Activated CD8-positive, alpha-beta memory T cell treated with anti-CD3 and anti-CD28 coated beads for 48 hours (primary cell): ENCODE results near the gene CHN1.

Experiments used
- DNase-seq, 3 experiments: peaks; one replicate each; pipeline ENCODE4 v3.0.0-alpha.2; 2020; ENCODE audit warnings: low read depth in 2 of 3, low spot score in 2 of 3

CHN1 gene

DNA sequence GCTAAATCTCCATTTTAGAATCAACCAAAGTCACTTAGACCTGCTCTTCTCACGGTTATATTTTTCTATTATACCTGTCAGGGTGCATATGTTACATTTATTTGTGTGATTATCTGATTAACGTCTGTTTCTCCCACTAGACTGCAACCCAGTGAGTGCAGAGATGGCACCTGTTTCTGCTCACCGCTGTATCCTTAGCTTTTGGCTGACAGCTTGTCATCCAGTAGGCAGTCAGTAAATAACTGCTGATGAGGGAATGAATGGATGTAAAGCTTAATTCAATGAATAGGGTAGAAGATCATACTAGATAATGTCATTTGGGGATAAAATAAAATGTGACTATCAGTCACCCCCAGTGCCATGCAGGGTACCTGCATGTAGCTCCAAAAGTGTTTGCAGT lies 234.0 kb downstream of the CHN1 start:
- no peak for DNase-seq

DNA sequence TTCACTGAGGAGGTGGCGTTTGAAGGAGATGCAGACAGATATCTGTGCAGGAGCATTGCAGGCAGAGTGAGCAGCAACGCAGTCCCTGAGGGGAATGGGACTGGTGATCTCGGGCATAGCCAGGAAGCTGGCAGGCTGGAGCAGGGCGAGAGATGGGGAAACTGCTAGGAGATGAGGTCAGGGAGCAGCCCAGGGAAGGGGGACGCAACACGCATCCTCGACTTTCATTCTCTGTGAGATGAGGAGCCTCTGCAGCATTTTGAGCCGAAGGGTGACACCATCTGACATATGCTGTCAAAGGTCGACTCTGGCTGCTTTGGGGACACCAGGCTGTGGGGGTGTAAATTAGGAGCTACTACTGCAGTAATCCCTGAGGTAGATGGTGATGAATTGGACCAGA lies 236.6 kb downstream of the CHN1 start:
- no peak for DNase-seq

DNA sequence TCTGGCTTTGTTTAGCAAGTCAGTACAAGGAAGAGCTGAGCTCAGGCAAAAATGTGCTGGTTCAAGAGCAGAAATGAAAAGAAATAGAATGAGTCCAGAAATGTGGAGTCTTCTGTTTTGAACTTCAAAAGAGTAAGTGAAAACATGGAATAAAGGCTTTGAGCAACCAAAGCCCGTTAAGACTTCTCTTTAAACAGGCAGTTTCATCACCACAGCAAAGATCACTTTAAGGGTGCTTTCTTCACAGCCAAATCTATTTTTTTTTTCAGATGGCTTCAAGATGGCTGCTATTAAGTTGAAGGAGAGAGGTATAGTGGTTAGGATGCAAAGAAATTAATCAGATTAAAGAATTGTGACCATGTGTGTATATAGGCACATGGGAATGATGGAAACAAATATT lies 238.9 kb downstream of the CHN1 start:
- no peak for DNase-seq

DNA sequence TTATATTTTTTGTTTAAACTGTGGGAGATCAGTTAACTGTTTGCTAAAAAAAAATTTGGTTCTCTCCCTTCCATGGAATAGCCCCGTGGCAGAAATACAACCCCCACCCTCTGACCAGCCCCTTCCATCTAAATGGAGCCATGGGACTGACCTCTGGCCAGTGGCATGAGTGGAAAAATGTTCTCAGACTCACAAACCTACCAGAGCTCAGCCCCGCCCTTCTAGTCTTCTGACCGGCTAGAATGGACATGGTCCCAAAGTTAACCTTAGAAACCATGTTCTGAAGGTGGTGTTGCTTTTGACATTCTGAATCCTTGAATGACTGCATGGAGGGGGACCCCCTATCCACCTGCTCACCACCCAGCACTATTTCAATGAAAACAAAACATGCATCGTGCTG lies 239.6 kb downstream of the CHN1 start:
- DNase-seq: no peak

DNA sequence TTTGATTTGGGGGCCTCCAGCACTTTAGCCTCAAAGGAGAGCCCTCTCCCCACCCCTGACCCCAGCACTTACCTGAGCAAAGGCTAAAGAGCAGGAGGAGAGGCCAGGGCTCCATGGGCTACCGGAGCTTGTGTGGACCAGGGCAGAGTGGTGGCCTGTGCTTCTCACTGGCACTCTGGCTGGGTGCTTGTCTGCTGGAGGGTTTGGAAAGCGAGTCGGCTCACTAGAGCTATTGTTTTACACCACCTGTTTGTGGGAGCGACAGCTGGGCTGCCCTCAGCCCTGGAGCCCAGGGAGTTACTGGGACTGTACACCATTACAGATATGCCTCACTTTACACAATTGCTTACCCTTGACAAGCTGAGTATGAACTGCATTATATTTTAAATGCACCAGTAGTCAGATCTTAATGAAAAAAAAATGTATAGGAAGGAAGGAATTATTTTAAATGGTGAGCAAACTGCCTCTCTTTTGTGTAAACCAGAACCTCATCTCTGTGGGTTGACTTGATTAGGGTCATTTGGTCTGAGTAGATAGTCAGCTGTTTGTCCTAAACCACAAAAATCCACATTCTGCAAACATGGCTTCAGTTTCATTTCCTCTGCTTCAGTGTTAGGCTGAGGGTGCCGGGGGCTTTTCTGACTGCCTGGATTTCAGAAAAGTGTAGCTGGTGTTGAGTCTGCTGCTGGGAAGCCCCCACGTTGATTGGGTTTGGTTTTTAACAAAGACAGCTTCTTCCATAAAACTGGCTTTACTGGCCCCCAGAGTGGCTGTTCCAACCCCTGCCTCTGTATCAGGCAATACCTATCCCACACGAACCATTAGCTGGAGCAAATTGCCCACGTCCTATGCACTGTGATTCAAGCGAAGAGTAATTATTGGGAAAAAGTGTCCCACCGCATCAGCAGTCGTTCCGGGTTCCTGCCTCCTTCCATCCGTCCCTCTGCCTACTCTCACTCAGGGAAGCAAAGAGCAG lies 240.6 kb downstream of the CHN1 start, which contains the start of gene CHRNA1:
TSS of gene CHRNA1 (minus strand) at position 193 of the 976 bp plus-strand sequence. CDS start at position 115, 78 bp downstream.
- DNase-seq: no peak

DNA sequence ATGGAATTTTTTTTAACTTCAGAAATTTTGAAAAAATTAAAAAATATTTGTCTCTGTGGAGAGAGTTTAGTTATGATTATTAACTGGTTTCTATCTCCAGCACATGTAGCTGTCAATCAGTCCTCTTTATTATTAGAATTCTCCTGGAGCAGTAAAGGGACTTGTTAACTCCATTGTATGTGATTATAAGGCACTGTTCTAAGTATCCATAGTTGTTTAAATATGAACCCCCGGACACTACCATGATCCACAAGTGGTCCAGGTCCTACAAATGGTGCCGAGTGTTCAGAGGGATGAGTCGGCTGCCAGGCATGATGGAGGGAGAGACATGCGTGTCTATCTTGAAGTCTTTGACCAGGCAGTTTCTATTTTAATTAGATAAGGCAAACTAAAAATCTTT lies 241.4 kb downstream of the CHN1 start:
- DNase-seq: no peak

DNA sequence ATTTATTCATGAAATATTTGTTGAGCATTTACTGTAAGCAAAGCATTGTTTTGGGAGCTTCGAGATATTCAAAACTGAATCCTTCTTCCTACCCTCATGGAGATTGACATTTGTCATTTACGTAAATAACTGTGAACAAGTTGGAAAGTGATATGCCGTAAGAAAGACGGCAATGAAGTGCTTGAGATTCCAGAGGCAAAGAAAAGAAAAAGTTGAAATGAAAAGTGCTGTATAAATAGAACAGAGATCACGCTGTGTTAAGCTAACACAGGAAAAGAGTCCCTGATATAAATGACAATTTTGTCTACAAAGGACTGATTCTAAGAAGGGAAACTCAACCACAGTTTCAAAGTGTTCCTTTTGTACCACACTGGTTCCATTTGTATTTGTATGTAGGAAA lies 242.7 kb downstream of the CHN1 start:
- no peak for DNase-seq

DNA sequence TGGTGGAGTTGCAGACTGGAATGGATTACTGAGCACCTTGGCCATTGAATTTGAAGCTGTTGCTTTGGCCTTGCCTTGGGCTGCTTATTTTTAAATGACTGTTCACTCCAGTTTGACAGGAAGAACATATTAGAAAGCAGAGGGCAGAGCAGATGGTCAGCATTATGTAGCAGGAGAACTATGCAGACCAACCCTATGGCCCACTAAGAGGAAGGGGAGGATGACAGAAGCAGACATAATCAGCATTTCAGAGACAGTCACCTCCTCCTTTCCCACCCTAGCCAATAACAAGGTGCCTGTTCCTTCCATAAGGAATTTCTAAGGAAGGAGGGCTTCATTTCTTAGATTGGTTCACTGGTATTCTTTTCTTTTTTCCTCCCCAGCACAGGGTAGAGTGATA lies 243.3 kb downstream of the CHN1 start:
- no peak for DNase-seq

DNA sequence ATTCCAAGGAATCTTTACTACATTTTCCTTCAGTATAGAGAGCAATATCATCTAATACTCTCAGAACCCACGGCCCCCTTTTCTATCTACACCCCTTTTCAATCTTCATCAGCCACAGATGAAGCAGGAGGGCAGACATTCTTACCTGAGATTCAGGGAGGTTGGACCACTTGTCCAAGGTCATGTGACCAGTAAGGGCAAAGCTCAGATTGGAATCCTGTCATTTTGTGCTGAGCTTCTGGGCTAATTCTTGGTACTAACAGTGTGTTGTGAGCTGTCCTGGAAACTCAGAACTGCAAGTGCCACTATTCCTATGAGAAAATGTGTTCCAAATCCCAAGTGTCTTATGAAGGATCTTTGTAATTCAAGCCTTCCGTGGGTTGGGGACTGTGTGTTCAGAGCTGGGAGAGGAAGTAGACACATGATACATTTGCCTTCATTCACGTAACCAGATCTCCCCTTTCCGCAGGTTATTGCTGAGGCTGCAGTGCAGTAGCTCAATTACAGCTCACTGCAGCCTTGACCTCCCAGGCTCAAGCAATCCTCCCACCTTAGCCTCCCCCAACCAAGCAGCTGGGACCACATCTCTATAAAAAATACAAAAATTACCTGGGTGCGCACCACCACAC lies 244.2 kb downstream of the CHN1 start:
- DNase-seq: no peak

DNA sequence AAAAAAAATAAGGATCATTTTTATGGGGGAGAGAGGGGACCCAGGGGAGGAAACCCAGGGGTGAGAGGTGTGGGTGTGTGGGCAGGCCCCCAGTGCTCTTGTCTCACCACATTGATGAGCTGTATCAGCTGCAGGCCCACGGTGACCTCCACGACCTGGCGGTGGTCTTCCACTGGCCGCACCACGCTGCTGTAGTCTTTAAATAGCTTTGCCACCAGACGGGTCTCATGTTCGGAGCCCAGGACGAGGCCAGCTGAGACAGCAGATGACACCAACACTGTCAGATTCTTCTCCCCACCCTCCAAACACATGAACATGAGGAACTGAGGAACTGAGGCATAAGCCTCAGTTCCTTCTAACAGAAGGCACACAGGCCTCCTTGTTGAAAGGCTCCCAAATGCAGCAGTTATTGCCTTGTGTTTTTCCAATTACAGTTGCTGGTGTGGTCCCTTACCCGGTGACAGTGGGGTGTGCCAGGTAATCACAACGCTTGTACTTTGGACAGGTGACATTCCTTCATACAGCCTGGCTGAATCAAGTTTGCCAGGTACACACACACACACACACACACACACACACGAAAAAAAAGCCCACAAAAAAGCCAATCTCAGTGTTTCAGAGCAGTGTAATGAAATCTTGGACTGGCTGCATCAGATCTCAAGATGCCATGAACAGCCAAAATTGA lies 245.7 kb downstream of the CHN1 start:
- no peak for DNase-seq

DNA sequence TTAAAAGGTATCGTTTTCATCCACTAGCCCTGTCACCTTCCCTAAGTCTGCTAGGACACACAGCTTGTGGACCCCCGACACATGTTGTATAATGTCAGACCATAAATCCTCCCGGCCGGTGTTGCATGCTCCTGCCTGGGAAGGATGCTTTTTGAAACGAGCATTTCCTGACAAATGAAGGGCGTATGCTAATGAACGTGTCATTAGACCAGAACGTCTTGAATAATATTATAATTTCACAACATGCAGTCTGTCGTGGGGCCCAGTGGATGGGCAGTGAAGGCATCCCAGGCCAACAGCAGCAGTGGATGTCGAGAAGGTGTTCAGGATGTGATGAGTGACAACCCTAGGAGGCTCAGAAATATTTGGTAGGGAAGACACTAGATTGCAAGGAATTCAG lies 248.4 kb downstream of the CHN1 start:
- DNase-seq: no peak

DNA sequence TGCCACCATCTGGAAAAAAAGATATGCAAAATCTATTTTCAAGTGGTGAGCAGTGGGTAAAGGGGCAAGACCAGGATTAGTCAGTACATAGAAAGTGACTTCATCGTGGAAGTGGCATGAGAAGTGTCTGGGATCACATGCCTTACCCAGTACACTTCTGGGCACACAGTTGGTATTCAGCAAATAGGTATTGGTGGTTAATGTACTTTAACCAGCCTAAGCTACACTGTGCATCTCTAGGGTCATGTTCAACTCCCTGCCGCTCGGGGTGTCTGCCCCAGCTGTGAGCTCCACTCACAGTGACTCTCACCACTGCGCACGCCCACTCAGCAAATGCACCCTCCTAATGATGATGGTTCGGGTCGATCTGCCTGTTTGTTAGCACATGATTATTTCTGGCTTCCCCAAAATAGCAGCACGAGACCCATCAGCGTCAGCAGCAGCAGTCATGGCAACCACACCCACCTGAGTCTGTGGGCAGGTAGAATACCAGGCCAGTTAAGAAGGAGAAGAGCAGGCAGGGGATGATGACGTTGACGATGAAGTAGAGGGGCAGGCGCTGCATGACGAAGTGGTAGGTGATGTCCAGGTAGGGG lies 252.0 kb downstream of the CHN1 start:
- DNase-seq: no peak

DNA sequence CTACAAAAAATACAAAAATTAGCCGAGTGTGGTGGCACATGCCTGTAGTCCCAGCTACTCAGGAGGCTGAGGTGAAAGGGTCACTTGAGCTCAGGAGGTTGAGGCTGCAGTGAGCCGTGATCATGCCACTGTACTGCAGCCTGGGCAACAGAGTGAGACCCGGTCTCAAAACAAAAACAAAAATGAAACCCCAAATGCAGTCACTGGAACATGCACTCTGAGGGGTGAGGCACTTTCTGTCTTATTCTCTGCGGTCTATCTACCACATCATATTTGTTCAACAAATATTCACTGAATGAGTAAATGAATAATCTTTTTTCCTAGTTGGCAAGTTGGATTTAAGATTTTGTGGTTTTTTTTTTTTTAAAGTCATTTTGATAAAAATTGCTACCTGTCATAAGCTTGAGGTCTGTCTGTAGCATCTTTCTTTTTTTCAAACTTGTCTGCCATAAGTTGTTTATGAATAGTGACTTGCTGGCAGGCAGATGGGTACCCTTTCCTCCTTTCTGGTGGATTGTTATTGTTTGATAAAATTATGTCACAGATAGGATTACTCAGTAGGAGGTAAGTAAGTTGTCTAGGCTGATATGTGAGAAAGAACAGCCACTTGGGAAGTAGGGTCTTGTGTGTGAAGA lies 252.7 kb downstream of the CHN1 start:
- DNase-seq: no peak

DNA sequence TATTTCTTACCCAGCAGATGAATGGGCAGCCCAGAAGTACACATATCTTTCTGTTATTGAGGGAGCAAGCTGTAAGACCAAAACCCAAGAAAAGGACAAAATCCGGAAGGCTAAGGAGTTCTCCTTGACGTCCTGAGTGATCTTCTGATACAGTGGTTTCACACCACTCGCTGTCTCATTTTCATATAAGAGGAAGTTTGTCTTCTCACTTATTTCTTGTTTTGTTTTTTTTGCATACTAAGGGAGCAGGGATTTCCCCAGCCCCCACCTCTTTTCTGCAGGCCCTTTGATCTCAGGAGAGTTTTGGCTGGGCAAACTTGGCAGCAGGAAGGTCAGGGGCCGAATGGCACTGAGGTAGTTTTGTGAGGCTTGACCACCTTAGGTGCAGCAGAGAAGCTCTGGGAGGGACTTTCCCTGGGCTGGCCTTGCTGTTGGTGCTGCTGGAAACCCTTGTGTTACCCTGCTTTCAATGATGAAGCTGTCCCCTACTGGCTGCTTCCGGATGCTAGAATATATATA lies 254.2 kb downstream of the CHN1 start:
- DNase-seq: no peak

DNA sequence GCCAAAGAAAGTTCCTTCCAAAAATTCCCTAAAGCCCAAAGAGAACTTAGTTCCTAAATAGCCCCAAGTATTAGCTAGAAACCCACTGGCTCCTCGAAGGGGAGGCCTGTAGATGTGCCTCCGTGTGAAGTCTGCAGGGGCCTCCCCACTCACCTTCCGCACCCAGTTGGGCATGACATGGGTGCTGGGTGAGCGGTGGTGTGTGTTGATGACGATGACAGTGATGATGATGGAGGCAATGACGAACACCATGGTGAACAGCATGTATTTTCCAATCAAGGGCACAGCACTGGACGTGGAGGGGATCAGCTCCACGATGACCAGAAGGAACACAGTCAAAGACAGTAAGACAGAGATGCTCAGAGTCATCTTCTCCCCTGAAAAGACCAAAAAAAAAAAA lies 255.4 kb downstream of the CHN1 start:
- no peak for DNase-seq

DNA sequence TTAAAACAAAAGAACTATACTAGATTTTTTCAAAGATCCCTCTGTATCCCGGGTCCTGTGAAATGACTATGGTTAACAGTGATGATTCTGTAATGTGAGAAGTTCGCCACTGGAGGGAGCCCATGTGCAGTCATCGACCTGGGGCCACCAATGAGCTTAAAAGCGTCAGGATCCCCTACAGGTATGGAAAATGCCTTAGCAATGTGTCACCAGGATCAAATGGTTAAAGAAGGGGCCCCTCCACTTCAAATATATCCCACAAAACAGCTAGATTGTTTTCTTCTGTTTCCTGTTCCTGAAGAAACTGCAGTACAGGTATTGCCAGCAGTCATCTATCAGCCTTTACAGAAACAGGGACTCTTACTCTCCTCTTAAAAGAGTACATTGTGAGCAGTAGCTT lies 256.2 kb downstream of the CHN1 start:
- DNase-seq: peak in 1 of 3 experiments; percentile 55
